Astrocyte of the hippocampus (primary cell): ENCODE data around the gene PPP3R1.

Experiments
- DNase-seq: peaks from one replicate; pipeline ENCODE4 v3.0.0; 2011; ENCODE audit warnings: low read depth, low spot score

PPP3R1 gene, protein sequence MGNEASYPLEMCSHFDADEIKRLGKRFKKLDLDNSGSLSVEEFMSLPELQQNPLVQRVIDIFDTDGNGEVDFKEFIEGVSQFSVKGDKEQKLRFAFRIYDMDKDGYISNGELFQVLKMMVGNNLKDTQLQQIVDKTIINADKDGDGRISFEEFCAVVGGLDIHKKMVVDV

GRCh38 chr2:68252400-68253218 is at the start of gene PPP3R1:
Gene PPP3R1 (minus strand): TSS chr2:68252532. CDS start chr2:68252127, 405 bp downstream.
- peak; percentile 99 for DNase-seq

DNA sequence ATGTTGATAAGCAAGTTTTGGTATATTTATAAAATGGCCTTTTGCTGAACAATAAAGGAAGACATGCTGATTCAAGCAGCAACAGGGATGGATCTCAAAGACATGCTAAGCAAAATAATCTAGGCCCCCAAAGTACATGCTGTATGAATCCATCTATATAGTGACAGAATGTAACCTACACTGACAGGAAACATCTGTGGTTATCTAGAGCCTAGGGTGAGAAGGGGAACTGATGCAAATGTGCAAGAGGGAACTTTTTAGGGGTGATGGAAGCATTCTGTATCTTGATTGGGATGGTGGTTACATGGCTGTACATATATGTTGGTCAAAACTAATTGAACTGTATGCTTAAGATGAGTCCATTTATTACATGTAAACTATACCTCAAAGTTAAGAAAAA is 43.2 kb upstream of the PPP3R1 start:
- no peak for DNase-seq

DNA sequence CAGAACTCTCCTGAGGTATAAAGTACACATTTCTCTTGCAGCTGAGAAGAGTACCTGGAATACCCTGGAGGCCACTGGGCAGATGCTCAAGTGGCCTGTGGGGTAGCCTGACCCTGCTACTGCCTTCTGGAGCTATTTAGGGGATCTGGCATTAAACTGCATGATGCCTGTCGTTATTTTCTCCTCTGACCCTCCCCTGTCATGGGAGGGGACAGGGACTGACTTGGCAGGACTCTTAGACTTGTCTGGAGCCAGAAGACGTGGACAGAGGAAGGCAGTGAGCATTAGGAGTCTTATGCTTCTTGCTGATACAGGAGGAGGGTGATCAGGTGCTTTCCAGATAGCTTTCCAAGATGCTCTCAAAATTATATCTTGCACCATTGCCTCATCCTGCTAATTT is 42.6 kb upstream of the PPP3R1 start:
- no peak for DNase-seq

DNA sequence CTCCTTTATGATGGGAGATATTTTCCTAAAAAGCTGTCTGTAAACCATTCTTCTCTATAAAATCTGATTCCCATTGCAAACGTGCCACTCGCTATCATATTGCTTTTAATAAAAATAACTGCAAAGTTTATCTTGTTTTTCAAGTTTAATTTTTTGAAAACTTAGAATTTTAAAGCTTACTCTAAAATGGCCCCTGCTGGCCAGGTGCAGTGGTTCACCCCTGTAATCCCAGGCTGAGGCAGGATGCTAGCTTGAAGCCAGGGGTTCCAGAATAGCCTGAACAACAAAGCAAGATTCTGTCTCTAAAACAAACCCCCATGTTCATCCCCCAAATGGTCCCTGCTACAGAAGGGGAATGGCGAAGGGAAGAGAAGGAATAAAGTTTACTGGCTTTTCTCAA is 41.9 kb upstream of the PPP3R1 start:
- DNase-seq: no peak

DNA sequence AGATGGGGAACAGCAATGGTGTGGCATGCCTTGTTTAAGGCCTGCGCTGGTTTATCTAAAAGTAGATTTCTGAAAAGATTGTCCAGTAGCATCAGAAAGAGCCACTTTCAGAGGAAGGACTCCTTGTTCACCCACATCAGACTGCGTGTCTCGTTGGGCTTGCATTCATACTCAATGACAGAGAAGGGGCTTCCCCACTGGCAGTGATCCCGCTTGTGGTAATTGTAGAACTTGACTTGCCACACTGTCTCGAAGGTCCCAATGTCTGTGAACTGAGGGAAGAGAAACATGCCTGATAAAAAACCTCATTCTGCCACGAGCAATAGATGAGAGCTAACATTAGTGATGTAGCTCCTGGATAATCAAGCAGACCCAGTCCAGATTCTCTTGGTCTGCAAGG is 41.4 kb upstream of the PPP3R1 start:
- no peak for DNase-seq

DNA sequence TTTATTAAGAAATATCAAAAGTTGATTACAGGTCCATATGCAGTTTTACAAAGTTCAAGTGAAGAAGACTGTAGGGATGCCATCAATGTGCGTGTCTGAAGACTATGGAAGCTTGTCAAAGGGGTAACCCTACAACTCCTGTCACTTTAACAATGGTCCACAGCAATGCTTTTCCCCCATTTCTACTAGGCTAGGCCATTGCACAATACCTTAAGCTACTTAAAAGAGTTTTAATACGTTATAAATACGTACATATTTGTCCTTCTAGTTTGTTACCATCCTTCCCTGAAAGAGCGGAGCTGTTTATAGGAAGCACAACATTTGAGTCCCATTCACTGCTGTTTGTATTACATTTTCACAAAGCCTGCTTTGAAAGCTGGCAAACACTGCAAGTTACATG is 40.7 kb upstream of the PPP3R1 start:
- no peak for DNase-seq

GRCh38 chr2:68292108-68292710 is 39.9 kb upstream of the PPP3R1 start:
- peak; percentile 37 for DNase-seq

DNA sequence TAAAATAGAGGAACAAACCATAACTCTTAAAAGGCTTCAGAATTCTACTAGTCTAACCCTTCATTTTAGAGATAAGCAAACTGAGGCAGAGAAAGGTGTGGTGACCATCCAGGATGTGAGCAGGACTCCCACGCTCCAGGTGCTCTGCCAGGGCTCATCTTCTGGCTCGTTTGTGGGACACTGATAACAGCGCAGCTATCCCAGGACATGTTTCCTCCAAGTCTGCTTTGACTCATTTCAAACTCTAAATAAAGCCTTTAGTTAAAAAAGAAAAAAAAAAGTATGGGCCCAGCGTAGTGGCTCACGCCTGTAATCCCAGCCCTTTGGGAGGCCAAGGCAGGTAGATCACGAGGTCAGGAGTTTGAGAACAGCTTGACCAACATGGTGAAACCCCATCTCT is 39.0 kb upstream of the PPP3R1 start:
- DNase-seq: no peak

GRCh38 chr2:68290901-68291300 is 38.6 kb upstream of the PPP3R1 start:
- no peak for DNase-seq

- DNase-seq: peak; percentile 61
Measured at GRCh38 chr2:68287580-68288441, 35.5 kb upstream of the PPP3R1 start.

DNA sequence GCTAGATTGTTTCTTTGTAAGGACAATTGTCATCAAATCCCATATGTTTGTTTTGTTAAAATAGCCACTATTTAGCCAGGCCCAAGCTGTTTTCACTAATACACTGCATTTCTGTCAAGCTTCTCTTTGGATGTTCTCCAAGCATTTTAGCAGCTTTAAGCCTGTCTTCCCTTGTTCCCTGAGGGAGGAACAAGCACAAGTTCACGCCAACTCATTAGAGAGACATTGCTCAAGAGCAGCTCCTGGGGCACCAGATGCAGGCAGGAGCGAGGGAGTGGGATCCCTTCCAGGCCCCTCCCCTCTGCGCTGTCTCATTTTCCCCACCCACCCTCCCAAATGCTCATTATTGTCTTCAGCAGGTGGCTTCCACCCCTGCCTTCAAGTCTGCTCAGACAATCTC is 32.6 kb upstream of the PPP3R1 start:
- peak; percentile 21 for DNase-seq

GRCh38 chr2:68283419-68283812 is 31.1 kb upstream of the PPP3R1 start:
- DNase-seq: no peak

GRCh38 chr2:68282811-68283418 is 30.6 kb upstream of the PPP3R1 start:
- peak; percentile 50 for DNase-seq

DNA sequence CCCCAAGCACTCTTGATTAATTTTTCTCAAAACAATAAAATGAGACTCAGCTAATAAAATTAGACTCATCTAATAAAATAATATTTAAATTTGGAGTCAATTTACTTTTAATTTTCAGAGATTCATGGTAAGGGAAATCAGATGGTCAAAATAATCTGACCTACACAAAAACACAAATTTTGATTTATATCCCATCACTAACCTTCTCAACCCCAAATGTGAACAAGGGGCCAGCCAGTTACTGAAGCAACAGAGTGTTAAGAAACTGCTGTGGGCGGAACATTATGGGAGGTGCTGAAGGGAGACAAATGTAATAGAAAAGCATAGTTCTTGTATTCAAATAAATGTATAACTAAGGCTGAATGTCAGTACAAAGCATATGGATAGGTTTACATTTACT is 28.5 kb upstream of the PPP3R1 start:
- no peak for DNase-seq

DNA sequence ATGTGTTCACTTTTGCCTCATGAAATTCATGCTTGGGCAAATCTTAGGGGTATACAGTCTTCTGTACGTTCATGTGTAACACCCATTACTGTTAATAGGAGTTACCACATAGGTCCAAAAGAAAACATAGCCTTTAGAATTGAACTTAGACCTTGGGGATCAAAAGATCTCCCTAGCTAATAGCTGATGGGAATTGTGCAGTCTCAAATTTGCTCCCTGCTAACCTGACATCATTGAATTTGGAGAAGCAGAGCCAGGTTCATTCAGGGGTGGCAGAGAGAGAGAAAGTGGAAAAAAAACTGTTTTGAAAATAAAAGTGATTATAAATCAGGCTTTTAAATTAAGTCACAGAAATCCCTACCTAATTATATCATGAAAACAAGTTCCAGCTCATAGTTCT is 28.0 kb upstream of the PPP3R1 start:
- no peak for DNase-seq

DNA sequence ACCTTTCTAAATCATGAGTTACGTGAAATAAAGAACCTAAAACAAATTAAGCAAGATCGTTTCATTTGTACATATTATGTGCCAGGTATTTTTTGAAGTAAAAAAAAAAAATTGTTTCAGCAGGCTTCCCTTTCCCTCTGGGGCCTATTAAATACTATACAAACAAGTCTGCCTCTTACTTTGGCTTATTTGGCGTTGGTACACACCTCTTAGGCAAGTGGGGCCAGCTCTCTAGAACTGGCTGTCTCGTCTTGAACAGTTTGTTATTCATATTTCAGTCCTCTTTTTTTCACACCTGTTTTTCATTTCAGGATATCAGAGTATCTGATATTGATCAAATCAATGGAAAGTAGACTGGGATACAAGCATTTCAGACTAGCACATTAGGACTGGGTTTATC is 27.4 kb upstream of the PPP3R1 start:
- no peak for DNase-seq

DNA sequence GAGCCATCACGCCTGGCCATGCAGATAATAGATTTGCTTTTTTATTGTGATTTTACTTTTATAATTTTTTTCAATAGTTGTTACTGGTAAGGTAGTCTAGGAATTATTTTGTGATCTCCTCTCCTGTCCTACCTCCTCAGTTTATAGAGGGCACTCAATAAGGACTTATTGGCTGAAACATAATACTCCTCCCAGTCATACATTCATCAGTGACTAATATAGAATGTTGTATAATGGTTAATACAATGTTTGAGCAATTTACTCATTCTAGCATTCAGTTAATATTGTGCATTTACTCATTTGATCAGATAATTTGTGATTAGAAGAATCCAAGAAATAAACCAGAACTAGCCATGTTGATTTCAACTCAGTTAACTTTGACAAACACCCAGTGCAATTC is 25.8 kb upstream of the PPP3R1 start:
- DNase-seq: no peak

DNA sequence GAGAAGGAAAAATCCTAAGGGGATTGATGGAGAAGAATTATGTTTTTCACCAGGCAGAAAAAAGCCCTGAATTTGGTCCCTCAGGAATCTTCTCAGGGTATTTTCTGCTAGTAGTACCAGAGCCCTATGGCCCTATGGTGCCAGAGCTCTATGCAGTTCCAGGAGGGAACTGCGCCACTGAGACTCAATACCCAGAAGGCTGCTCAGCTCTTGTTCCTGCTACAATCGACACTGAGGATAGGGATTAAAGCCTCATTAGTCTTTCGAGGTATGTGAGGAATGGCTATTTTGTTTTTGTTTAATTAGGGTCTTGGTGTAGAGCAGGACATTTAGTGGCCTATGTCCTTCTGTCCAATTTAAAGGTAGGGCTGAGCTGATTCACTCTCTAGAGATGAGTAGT is 21.7 kb upstream of the PPP3R1 start:
- DNase-seq: no peak

DNA sequence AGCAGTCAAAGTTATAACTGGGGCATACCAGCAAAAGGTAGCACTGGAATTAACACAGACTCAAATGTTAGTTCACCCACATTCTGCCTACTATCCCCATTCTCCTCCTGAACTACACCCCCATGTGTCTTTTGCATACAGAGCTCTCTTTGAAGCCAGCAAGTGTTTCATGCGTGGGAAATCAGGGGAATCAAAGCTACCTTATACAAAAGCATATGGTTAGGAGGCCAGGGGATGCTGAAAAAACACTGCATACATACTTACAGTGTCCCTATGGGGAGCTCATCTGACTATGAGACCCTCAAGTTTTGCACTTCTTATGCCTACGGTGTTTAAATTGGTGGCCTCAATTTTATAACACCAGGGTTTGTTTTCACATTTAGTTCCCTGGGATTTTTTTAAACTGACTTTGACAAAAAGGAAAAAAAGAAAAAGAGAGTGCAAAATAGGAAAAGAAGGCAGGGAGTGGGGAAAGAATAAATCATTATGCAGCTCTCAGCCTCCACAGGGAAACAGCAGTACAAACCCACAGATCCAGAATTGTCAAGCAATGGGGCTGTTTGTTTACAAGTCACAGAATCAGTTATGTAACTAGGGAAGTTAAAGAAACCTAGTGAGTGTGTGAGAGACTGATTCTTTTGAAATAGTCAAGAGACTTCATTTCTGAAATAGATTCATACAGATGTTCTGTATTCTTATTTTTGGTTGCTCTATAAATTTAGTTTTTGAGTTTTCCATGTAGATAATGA is 20.1 kb upstream of the PPP3R1 start:
- DNase-seq: no peak

- no peak for DNase-seq
Measured at GRCh38 chr2:68266655-68267054, 14.3 kb upstream of the PPP3R1 start.

GRCh38 chr2:68263632-68264031 is 11.3 kb upstream of the PPP3R1 start:
- DNase-seq: no peak
